Suppressor macrophage treated with lipopolysaccharide for 4 hours (primary cell): Measurements from ENCODE around the gene TNRC18.
A peak's percentile ranks its signal among the peaks of the same experiment; 100 is the strongest.

Experiments used
- DNase-seq: peaks from one replicate; pipeline ENCODE4 v3.0.0-alpha.2; 2020

The TNRC18 gene

GRCh38 chr7:5448378-5449037 is 24.9 kb upstream of the TNRC18 start:
- DNase-seq = no peak

- no peak for DNase-seq
These were observed 22.5 kb upstream of the TNRC18 start for GRCh38 chr7:5445981-5446594.

GRCh38 chr7:5443678-5444077 is 20.0 kb upstream of the TNRC18 start:
- DNase-seq = no peak

GRCh38 chr7:5442757-5443305 is 19.2 kb upstream of the TNRC18 start:
- DNase-seq = no peak

GRCh38 chr7:5441840-5442503 is 18.3 kb upstream of the TNRC18 start:
- no peak for DNase-seq

- DNase-seq = no peak
These were observed 16.2 kb upstream of the TNRC18 start for GRCh38 chr7:5439572-5440496.

- no peak for DNase-seq
These were observed 15.6 kb upstream of the TNRC18 start for GRCh38 chr7:5439209-5439571.

- no peak for DNase-seq
These were observed 14.4 kb upstream of the TNRC18 start for GRCh38 chr7:5437987-5438386.

- no peak for DNase-seq
These were observed 13.8 kb upstream of the TNRC18 start for GRCh38 chr7:5437348-5437892.

- DNase-seq = no peak
These were observed 12.5 kb upstream of the TNRC18 start for GRCh38 chr7:5436003-5436678.

GRCh38 chr7:5435291-5436002 is 11.8 kb upstream of the TNRC18 start:
- DNase-seq = no peak

GRCh38 chr7:5433181-5433580 is 9.5 kb upstream of the TNRC18 start:
- no peak for DNase-seq

GRCh38 chr7:5432691-5433090 is 9.1 kb upstream of the TNRC18 start:
- DNase-seq = no peak

GRCh38 chr7:5431560-5432015 is 8.0 kb upstream of the TNRC18 start:
- DNase-seq = no peak

GRCh38 chr7:5430612-5430947 is 6.9 kb upstream of the TNRC18 start:
- no peak for DNase-seq

- peak; percentile 31 for DNase-seq
These were observed 6.4 kb upstream of the TNRC18 start for GRCh38 chr7:5429857-5430611.

- peak; percentile 28 for DNase-seq
These were observed 5.7 kb upstream of the TNRC18 start for GRCh38 chr7:5429253-5429856.

- peak; percentile 76 for DNase-seq
These were observed 5.0 kb upstream of the TNRC18 start for GRCh38 chr7:5428478-5429252.

GRCh38 chr7:5426226-5426475 is 2.5 kb upstream of the TNRC18 start:
- no peak for DNase-seq
